GM18870 (cell line): ENCODE data around the gene GTF3A.

ENCODE experiments used
- ATAC-seq: cut with Tn5 transposase; IDR thresholded peaks from one replicate; pipeline ENCODE4 v1.9.1; 2021; ENCODE audit warnings: moderate library complexity; ENCODE audit not compliant: unreplicated experiment

GTF3A gene

DNA sequence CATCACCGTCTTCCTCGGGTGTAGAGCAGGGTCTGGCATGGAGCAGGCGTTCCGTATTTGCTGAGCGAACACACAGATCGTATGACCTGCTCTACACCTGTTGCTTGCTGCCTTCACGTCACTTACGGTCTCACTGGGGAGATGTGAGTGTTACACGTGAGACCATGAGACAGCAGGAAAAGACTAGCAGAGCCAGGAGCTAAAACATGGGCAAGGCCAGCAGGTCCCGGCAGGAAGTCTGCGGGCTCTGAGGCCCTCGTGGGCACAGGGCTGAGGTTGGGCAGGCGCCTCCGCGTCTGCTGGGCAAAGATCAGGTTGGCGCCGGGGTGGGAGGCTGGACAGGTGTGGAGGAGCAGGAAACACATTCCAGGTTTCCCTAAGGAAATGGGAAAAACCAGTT lies 19.7 kb upstream of the GTF3A start:
- no peak for ATAC-seq

GRCh38 chr13:27405546-27406134 lies 18.8 kb upstream of the GTF3A start:
- no peak for ATAC-seq

DNA sequence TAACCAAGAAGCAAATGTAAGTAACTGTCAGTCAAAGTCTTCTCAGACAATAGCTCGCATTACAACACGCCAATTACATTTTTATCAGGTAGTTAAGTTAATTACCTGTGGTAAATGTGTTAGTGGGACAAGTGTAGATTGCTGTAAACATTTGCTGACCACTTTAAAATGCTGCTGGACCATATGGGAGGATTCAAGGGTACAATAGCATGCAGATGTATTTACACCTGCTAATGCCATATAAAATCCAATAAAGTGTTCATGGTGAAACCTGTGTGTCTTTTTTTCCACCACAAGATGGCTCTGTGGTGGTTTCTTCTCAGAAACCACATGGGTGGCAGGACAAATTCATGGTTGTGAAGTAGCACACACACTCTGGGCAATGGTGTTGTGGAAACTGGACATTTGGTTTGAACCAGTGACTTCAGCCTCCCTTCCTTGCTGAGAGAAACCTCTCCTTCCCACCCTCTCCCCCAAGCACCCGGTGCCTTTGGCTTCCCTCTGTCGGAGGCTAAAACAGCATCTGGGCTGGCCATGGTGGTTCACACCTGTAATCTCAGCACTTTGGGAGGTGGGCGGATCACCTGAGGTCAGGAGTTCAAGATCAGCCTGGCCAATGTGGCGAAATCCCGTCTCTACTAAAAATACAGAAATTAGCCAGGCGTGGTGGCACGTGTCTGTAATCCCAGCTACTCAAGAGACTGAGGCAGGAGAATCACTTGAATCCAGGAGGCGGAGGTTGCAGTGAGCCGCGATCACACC lies 18.1 kb upstream of the GTF3A start:
- no peak for ATAC-seq

- no peak for ATAC-seq
Observed at GRCh38 chr13:27408074-27408473, 16.3 kb upstream of the GTF3A start.

DNA sequence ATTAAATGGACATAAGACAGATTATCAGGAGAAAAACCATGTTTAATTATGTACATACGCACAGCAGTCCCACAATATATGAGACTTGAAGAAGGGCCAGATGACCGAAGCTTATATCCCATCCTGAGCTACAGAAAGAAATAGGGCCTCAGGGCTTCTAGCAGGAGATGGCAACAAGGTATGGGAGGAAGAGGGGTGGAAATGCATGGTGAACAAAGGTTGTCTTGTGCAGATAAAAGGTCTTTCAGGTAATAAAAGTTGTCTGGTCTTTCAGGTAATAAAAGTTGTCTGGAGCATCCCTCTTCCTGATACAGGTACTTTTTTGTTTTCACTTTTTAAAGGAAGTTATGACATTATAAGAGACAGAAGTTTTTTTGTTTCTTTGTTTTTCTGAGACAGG lies 15.4 kb upstream of the GTF3A start:
- ATAC-seq = no peak

DNA sequence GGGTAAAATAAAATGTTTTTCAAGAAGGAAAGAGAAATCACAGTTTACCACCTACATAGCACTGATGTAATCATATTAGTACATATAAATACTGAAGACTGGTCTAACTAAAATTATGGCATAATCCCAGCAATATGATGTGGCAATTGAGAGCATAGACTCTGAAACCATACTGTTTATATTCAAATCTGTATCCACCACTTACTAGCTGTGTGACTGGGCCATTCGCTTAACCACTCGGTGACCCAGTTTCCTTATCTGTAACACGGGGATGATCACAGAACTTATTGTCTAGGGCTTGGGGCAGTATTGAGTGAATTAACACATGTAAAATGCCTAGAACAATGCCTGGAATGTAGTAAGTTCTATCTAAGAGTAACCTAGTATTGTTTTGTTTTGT lies 13.1 kb upstream of the GTF3A start:
- ATAC-seq = no peak

- ATAC-seq = no peak
Observed at GRCh38 chr13:27415116-27415515, 9.3 kb upstream of the GTF3A start.

GRCh38 chr13:27419328-27419727 lies 5.1 kb upstream of the GTF3A start:
- no peak for ATAC-seq

DNA sequence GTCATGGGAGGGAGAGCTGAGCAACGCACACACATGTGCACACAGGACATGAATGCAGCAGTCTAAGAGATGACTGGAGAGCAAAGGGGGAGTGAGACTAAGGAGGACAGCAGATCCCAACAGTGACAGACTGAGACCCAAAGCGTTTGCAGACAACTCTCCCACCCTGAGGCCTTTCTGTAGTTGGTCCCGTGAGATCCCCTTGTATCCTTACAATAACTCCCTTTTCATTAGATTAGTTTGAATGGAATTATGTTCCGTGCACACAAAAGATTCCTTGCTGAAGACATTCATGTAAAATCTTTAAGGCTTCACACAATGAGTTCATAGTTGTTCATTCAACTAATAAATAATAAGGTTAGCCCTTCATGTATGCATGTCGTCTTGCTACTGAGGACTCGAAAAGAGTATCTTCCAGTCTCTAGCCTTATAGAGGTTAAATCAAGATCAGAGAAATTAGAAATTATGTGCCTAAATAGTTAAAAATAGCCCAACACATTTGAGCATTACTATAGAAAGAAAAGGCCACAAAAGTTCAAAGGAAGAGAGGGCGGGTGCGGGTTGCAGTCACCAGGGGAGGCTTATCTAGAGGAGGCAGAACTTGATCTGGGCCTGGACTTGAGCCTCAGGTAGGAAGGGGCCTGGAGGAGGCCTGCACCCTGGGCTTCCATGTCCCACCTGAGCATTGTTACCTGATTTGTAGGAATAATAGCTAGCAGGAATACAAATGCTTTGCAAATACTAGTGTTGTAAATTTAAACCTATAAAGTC lies 3.1 kb upstream of the GTF3A start:
- ATAC-seq = no peak

DNA sequence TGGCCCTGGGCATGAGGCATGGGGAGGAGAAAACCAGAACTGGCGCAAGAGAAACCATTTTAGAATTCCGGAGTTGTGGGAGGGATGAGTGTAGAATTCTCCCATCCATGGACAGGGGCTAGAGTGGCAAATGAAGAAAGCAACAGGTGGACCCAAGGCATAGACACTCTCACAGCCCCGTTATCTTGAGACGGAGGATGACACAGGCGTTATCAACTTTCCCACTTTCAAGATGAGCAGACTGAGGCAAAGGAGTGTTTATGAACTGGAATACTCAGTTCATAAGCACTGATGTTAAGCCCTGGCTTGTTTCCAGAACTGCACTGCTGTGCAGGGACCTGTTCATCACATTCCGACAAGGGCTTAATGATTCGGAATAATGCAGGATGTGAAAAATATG lies 1.1 kb upstream of the GTF3A start:
- no peak for ATAC-seq

- ATAC-seq = peak; percentile 11
Observed at GRCh38 chr13:27425158-27425917, 919 bp downstream of the GTF3A start.

DNA sequence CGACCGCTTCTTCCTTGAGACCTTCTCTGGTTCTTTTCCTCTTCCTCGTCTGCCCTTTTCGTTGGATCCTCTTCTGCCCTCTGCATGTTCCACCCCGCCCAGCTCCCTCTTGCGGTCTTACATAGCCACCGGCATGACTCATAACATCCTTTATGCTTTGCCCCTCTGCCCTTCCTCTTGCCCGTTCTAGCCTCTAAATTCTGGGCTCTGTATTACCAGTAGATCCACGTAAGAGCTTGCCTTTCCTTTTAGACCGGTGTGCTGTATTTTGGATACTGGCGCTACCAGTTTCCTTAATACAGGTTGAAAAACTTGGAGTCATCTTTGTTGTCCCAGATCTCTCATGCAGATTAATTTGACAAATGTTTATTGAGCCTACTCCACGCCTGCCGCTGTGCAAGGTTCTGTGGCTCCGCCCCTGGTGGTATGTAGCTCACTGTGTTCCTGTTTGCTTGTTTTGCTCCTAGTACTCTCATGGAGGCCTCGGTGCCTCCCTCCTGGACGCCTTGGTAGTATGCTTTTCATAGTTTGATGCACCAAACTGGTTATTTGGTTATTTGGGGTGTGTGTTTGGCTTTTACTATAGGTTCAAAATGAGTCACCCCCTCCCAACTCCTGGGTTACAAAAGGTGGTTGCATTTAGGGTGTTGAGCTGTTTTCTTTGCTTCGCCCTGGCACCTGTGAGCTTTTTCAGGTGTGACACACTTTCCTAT lies 1.7 kb downstream of the GTF3A start:
- ATAC-seq = peak; percentile 81

DNA sequence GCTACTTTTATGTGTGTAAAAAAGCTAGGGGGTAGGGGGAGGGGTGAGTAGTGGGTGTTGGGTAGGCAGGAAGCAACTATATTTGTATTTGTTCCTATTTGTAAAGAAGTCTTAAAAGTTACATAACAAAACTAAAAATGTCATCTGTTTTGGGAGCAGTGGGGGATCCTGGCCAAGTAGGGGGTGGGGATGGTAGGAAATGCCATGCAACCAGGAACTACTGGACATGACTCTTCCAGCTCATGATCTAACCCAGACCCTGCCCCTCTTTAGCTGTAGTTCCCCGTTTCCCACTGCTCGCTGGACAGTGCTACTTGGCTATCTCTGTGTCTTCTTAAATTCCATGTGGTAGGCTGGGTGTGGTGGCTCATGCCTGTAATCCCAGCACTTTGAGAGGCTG lies 3.2 kb downstream of the GTF3A start:
- no peak for ATAC-seq

DNA sequence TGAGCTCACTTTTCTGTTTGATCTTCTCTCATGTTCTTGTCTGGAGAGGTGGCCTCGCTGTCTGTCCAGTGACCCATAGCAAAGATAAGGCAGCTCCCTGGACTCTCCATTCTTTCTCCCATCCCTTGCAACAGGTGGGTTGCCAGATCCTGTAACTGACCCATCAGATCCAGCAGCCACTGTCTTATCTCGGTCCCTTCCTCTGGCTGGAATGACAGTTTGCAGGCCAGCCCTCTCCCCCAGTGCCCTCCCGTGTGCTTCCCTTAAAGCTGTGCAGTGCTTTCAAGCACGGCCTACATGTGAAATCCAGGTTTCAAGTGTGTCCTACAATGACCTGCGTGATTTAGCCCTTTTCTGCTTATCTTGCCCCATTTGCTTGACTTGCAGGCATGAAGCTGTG lies 3.7 kb downstream of the GTF3A start:
- no peak for ATAC-seq

DNA sequence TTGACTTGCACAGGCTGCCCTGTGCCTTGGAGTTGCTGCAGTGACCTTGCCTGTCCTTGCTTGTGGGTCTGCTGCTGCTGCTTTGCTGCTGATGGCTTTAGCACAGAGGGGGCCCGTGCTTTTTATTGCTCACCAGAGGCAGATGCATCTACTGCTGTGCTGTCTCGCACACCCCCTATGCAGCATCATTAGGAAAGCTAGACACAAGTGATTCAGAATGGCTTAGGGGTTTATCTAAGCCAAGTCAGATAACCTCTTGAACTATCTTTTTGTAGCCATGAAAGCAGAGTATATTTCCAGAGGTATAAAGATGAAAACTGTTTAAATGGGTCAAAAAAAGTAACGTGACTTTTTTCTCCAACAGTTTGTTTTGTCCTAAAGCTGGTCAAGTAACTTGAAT lies 7.8 kb downstream of the GTF3A start:
- ATAC-seq = no peak

- no peak for ATAC-seq
Observed at GRCh38 chr13:27432611-27433210, 8.3 kb downstream of the GTF3A start.

- ATAC-seq = no peak
Observed at GRCh38 chr13:27437126-27437525, 12.7 kb downstream of the GTF3A start.

- no peak for ATAC-seq
Observed at GRCh38 chr13:27440408-27440807, 16.0 kb downstream of the GTF3A start.

DNA sequence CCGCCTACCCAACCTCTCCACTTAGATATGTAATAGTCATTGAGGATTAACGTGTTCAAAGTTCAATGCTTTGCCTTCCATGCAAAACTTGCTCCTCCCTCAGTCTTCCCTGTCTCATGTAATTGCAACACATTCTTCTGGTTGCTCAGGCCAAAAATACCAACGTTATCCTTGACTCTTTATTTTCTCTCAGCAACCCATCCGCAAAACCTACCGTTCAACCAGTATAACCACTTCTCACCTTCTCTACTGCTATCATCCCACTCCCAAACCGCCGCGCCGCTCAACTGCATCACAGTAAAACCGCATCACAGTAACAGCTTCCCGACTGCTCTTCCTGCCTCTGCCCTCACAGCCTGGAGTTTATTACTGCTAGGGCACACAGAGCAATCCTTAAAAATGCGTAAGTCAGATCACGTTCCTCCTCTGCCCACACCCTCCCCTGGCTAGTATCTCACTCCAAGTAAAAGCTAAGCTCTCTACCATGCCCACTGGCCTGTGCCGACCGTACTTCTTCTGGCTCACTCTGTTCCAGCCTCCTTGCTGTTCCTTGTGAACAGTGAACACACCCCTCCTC lies 17.7 kb downstream of the GTF3A start:
- ATAC-seq = no peak

DNA sequence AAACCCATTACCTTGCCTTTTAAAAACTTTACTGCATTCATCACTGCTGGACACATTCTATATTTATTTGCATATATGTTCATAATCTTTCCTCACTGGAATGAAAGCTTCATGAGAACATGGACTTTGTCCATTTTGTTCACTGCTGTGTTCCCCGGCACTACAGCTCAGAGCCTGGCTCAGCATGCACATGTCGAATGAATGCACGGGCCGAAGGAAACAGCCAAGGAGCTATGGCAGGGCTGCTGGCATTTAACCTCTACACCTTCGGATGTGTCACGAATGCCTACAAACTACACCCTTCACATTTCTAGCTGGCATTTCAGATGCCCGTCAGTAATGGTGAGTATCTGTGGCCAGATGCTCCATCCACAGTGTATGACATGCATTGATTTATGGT lies 18.4 kb downstream of the GTF3A start:
- no peak for ATAC-seq
